NCI-H524 treated with DMSO at 0.1 percent for 48 hours (cell line): Measurements from ENCODE around the gene BLOC1S1.
A peak's percentile ranks its signal among the peaks of the same experiment; 100 is the strongest.

ENCODE experiments used
- DNase-seq: peaks from one replicate; lab custom pipeline; 2025; lab: John Stamatoyannopoulos, UW

BLOC1S1 gene

GRCh38 chr12:55715833-55716581 lies at the start of gene BLOC1S1:
TSS of gene BLOC1S1 (plus strand) at chr12:55716046. CDS start at chr12:55716052, 6 bp downstream.
- peak; percentile 53 for DNase-seq

GRCh38 chr12:55666508-55666907 lies 49.3 kb upstream of the BLOC1S1 start:
- no peak for DNase-seq

GRCh38 chr12:55670276-55670675 lies 45.6 kb upstream of the BLOC1S1 start:
- no peak for DNase-seq

GRCh38 chr12:55671746-55672145 lies 44.1 kb upstream of the BLOC1S1 start:
- DNase-seq: no peak

GRCh38 chr12:55673638-55674037 lies 42.2 kb upstream of the BLOC1S1 start:
- DNase-seq: no peak

- DNase-seq: no peak
Measured at GRCh38 chr12:55675666-55676065, 40.2 kb upstream of the BLOC1S1 start.

- no peak for DNase-seq
Measured at GRCh38 chr12:55676707-55677106, 39.1 kb upstream of the BLOC1S1 start.

GRCh38 chr12:55679691-55680090 lies 36.2 kb upstream of the BLOC1S1 start:
- no peak for DNase-seq

- peak; percentile 53 for DNase-seq
Measured at GRCh38 chr12:55681142-55682077, 34.4 kb upstream of the BLOC1S1 start.

- DNase-seq: no peak
Measured at GRCh38 chr12:55682087-55682796, 33.6 kb upstream of the BLOC1S1 start.

GRCh38 chr12:55683676-55684075 lies 32.2 kb upstream of the BLOC1S1 start:
- DNase-seq: no peak

GRCh38 chr12:55684761-55685370 lies 31.0 kb upstream of the BLOC1S1 start:
- no peak for DNase-seq

GRCh38 chr12:55685671-55686070 lies 30.2 kb upstream of the BLOC1S1 start:
- no peak for DNase-seq

- DNase-seq: no peak
Measured at GRCh38 chr12:55686366-55687010, 29.4 kb upstream of the BLOC1S1 start.

GRCh38 chr12:55687746-55688145 lies 28.1 kb upstream of the BLOC1S1 start:
- DNase-seq: no peak

- DNase-seq: no peak
Measured at GRCh38 chr12:55688716-55689655, 26.9 kb upstream of the BLOC1S1 start.

- DNase-seq: no peak
Measured at GRCh38 chr12:55692631-55693322, 23.1 kb upstream of the BLOC1S1 start.

GRCh38 chr12:55693323-55694187 lies 22.3 kb upstream of the BLOC1S1 start:
- no peak for DNase-seq

GRCh38 chr12:55694188-55694515 lies 21.7 kb upstream of the BLOC1S1 start:
- DNase-seq: no peak
